ENCODE measurements around the gene TASOR2.

TASOR2 gene

DNA sequence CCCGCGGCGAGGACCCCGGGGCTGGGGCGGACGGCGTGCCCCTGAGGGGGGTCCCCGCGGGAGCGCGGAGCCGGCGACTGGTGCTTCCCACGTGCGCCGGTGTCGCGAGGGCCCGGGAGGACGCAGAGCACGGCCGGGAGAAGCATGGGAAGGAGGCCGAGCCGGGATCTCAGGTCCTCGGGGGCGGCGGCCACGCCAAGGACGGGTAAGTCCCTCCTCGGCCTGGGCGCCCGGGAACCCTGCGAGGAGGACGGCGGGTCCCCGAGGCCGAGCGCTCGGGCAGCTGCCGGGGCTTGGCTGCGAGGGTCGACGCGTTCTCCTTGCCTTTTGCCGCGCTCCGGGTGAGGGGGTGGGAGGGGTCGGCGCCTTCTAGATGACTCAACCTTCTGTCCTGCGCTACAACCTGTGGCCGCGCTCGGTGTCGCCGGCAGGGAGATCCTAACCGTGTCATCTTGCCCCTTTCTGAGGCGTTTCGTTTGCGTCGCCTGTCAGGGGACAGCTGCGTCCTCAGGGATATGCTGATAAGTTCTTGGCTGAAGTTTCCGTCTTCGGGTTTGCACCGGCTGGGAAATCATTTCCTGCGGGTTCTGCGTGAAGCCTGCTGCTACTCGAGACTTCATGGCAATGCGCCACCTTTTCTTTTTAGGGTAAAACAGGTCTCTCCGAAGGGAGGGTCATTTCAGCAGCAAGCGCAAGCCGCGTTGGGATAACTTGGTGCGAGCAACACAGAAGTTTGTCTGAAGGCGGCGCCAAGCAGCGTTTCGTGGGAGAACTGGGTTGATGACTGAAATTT lies 529 bp downstream of the TASOR2 start:
- TF ChIP-seq, protein P1, sequence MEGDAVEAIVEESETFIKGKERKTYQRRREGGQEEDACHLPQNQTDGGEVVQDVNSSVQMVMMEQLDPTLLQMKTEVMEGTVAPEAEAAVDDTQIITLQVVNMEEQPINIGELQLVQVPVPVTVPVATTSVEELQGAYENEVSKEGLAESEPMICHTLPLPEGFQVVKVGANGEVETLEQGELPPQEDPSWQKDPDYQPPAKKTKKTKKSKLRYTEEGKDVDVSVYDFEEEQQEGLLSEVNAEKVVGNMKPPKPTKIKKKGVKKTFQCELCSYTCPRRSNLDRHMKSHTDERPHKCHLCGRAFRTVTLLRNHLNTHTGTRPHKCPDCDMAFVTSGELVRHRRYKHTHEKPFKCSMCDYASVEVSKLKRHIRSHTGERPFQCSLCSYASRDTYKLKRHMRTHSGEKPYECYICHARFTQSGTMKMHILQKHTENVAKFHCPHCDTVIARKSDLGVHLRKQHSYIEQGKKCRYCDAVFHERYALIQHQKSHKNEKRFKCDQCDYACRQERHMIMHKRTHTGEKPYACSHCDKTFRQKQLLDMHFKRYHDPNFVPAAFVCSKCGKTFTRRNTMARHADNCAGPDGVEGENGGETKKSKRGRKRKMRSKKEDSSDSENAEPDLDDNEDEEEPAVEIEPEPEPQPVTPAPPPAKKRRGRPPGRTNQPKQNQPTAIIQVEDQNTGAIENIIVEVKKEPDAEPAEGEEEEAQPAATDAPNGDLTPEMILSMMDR (IDR thresholded peaks at IDR 0.05; ENCODE audit: control insufficient read depth, extremely low read depth, insufficient read depth): peak; percentile 68
- H3K4me3 ChIP-seq (ENCODE audit: low read depth, low read length): peak overlapping the region; percentile 71
- DNase-seq (ENCODE audit: low read depth): peak; percentile 37

DNA sequence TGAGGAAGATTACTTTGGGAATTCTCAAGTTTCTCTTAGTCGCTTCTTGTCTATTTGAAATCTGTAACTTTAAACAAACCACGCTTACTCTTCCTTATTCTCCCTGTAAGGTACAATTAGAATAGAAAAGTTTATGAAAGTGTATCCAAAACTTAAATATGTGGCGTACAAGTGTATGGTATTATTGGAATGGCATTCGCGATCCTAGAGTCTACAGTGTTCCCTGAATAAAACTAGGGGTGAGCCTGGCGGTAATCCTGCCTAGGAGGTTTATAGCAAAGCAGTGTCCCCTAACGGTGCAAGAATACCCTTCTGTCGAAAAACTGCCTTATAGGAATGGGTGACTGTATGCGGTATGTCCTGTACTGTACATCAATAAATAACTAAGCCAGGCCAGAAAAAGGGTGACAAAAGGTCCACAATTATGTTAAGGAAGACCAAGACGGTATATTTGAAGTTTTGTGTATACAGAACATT lies 1.2 kb downstream of the TASOR2 start:
- no peak for DNase-seq (ENCODE audit: low read depth)
- TF ChIP-seq, protein P1 (IDR thresholded peaks at IDR 0.05; ENCODE audit: control insufficient read depth, extremely low read depth, insufficient read depth): no peak
- H3K4me3 ChIP-seq (ENCODE audit: low read depth, low read length): peak overlapping the region; percentile 71

DNA sequence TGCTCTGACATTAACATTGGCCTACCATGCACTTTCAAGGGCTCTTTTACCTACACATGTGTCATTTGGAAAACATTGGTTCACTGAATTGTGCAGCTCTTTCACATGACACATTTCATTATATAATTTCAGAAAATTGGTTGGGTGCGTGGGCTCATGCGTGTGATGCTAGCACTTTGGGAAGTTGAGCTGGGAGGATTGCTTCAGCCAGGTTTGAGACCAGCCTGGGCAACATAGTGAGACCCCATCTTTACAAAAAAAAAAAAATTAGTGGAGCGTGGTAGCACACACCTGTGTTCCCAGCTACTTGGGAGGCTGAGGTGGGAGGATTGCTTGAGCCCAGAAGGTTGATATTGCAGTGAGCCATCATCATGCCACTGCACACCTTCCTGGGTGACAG lies 3.9 kb downstream of the TASOR2 start:
- DNase-seq (ENCODE audit: low read depth): no peak
- TF ChIP-seq, protein P1 (IDR thresholded peaks at IDR 0.05; ENCODE audit: control insufficient read depth, extremely low read depth, insufficient read depth): no peak
- no peak overlapping the region for H3K4me3 ChIP-seq (ENCODE audit: low read depth, low read length)

DNA sequence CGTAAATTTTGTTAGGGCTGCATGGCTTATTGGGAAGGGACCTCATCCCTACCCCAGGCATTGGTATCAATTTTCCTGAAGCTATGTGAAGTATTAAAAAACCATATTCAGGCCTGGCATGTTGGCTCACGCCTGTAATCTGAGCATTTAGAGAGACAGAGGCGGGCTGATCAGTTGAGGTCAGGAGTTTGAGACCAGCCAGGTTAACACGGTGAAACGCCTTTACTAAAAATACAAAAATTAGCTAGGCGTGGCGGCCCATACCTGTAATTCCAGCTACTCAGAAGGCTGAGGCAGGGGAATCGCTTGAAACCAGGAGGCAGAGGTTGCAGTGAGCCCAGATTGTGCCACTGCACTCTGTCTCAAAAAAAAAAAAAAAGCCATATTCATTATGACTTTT lies 7.1 kb downstream of the TASOR2 start:
- DNase-seq (ENCODE audit: low read depth): no peak
- TF ChIP-seq, protein P1 (IDR thresholded peaks at IDR 0.05; ENCODE audit: control insufficient read depth, extremely low read depth, insufficient read depth): no peak
- no peak overlapping the region for H3K4me3 ChIP-seq (ENCODE audit: low read depth, low read length)

DNA sequence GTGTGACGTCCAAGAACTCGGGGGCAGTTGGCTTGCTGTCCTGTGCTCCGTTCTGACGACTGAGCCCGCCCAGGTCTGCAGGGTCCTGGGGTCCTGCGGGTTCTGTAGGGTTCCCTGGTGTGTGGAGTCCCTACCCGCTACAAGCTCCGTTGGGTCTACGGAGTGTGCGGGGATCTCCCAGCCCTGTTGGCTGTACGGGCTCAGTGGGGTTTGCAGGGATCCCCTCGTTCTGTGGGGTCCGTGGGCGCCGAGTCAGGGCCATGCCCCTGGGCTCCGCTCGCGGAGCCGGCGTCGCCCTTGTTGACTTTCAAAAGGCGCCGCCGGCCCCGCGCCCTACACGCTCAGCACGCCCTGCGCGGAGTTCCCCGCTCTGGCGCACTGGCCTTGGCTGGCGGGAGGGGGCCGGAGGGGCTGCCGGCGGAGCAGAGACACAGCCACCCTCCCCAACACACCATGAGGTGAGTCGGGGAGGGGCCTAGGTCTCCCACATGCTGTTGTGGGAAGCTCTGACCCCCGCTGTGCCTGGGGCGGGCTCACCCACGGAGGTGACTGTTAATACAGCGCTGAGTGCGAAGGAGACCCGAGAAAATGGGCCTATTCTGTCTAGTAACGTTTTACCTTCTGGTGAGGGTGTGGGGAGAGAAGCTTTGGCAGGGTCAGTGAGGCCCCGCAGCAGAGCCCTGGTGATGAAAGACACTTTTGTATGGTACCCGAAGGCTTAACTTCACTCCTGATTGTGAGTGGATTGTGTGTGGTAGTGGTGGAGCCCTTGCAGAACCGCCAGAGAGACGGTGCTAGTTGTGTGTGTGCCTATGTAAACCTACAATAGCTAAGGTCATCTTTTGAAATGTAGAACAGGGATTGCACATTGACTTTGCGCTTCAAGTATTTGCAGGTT lies 8.1 kb downstream of the TASOR2 start:
- no peak overlapping the region for H3K4me3 ChIP-seq (ENCODE audit: low read depth, low read length)
- no peak for DNase-seq (ENCODE audit: low read depth)
- TF ChIP-seq, protein P1 (IDR thresholded peaks at IDR 0.05; ENCODE audit: control insufficient read depth, extremely low read depth, insufficient read depth): no peak

DNA sequence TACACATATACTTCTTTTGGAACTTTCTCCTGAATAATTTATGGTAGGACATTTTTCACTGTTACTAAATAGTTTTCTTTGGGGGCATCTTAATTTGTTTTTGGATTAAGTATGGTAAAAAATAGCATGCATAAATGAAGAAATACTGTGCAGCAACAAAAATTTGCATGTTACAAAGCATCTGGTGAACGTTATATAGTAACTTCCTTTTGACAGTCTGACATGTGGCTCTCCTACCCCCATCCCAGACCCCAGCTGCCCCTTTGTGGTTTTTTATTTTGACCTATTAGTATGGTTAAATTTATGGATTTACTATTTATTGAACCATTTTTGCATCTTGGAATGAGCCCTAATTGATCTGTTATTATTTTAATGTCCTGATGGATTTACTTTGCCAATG lies 9.9 kb downstream of the TASOR2 start:
- H3K4me3 ChIP-seq (ENCODE audit: low read depth, low read length): no peak overlapping the region
- no peak for DNase-seq (ENCODE audit: low read depth)
- TF ChIP-seq, protein P1 (IDR thresholded peaks at IDR 0.05; ENCODE audit: control insufficient read depth, extremely low read depth, insufficient read depth): no peak

Data from LNCaP clone FGC (cell line).